Activated gamma-delta T cell (primary cell): Measurements from ENCODE around the gene KHDC3L.
"Not testable (repeated sequence)": the region's sequence is repeated elsewhere in the genome, so short reads cannot be mapped to it uniquely, and the experiment has no call there.

Source experiments
- DNase-seq: peaks from one replicate; lab custom pipeline; 2025; lab: John Stamatoyannopoulos, UW

The KHDC3L gene

GRCh38 chr6:73369563-73369962, 7.1 kb downstream of the KHDC3L start, which contains the start of gene OOEP:
TSS of gene OOEP (minus strand) at chr6:73369897. CDS start at chr6:73369792, 105 bp downstream.
- no peak for DNase-seq

- DNase-seq, result no peak
These were observed 9.5 kb downstream of the KHDC3L start for GRCh38 chr6:73371984-73372383.

GRCh38 chr6:73372516-73372915, 10.1 kb downstream of the KHDC3L start:
- DNase-seq, result no peak

DNA sequence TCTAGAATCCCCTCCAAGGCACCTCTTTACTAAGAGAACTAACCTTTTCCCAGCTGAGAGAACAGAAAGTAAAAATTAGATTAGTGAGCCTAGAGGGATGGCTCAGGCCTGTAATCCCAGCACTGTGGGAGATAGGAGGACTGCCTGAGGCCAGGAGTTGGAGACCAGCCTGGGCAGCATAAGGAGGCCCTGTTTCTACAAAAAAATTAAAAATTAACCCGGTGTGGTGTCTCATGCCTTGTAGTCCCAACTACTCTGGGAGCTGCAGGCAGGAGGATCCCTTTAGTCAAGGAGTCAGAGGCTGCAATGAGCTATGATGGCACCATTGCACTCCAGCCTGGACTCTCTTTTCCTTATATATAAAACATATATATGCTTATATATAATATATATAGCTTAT, 12.8 kb downstream of the KHDC3L start:
- no peak for DNase-seq

GRCh38 chr6:73377225-73377624, 14.8 kb downstream of the KHDC3L start:
- no peak for DNase-seq

GRCh38 chr6:73381531-73381930, 19.1 kb downstream of the KHDC3L start:
- not testable (repeated sequence) for DNase-seq

- no peak for DNase-seq
These were observed 20.1 kb downstream of the KHDC3L start for GRCh38 chr6:73382462-73383113.

DNA sequence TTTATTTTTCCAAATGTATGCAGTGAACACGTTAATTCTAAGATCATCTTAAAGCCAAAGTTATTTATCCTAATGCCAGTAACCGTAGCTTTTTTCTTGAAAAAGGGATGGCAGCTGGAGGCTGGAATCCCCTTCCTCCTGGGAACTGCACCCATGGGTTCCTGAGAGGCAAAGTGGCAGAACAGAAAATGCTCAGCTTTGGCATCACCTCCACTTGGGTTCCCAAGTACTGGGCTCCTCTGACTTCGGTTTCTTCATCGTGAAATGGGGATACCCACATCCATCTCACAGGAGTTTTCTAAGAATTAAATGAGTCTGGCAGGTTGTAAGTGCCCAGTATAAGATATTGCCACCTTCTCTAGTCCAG, 26.0 kb downstream of the KHDC3L start:
- DNase-seq, result no peak

DNA sequence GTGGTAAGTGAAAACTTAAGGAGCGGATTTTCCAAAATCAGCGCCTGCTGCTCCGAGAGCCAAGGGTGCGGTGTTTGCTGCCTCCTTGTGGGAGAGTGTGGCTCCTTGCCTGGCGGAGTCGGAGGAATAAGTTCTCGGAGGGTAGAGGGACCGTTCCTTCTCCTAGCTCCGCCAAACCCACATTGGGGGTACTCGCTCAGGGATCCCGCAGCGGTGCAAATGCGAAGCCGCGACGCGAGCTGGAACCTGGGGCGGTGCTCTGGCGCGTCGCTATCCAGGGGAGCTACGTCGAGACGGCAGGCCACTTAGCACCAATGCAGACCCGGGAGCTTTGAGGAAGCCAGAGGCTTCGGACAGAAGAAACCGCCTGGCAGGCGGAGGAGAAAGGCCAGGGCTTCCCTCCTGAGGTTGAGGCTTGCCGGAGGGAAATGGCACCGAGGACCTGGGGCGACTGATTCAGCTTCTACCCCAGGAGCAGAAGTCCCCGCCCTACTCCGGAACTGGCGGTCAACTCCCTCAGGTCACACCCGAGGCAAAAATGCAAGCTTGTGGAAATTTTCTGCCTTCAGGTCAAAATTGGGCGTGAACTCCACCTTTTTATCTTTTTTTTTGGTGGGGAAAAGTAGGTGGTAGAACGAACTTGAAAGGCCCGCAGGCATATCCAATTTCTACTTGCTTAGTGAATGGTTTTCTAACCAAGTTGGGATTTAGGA, 26.5 kb downstream of the KHDC3L start:
- no peak for DNase-seq

- no peak for DNase-seq
These were observed 27.4 kb downstream of the KHDC3L start for GRCh38 chr6:73389854-73390253.

- no peak for DNase-seq
These were observed 29.2 kb downstream of the KHDC3L start for GRCh38 chr6:73391675-73392074.

DNA sequence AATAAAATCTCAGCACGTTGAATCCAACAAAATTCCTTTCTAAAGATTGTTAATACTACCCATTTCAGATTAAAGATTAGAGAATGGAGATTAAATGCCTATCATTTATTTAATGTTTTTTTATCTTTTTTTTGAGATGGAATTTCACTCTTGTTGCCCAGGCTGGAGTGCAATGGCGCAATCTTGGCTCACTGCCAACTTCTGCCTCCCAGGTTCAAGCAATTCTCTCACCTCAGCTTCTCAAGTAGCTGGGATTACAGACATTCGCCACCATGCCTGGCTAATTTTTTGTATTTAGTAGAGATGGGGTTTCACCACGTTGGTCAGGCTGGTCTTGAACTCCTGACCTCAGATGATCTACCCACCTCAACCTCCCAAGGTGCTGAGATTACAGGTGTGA, 29.7 kb downstream of the KHDC3L start:
- DNase-seq, result not testable (repeated sequence)

DNA sequence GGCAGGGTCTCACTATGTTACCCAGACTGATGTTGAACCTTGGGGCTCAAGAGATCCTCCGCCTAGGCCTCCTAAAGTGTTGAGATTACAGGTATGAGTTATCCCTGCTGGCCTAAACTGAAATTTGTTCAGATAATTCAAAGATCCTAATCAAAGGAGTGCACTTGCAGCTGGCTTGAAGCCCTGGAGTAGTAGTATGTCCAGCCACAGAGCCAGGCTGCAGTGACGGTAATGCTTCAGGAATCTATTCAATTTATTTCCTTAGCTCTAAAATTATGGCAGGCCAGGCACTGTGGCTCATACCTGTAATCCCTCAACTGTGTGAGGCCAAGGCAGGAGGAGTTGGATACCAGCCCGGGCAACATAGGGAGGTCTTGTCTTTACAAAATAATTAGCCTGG, 30.8 kb downstream of the KHDC3L start:
- no peak for DNase-seq

GRCh38 chr6:73394577-73395354, 32.3 kb downstream of the KHDC3L start, which contains the start of gene DDX43:
TSS of gene DDX43 (plus strand) at chr6:73394828. CDS start at chr6:73394906, 78 bp downstream.
- peak; percentile 9 for DNase-seq

DNA sequence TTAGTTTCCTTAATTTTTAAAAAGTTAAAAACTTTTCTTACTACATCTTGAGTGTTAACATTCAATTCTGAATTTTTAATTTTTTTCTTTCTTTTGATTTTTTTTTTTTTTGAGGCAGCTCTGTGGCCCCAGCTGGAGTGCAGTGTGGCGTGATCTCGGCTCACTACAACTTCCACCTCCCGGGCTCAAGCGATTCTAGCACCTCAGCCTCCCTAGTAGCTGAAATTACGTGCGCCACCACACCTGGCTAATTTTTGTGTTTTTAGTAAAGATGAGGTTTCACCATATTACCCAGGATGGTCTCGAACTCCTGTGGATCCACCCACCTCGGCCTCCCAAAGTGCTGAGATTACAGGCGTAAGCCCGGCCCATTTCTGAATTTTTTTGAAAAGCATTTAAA, 33.4 kb downstream of the KHDC3L start:
- no peak for DNase-seq

DNA sequence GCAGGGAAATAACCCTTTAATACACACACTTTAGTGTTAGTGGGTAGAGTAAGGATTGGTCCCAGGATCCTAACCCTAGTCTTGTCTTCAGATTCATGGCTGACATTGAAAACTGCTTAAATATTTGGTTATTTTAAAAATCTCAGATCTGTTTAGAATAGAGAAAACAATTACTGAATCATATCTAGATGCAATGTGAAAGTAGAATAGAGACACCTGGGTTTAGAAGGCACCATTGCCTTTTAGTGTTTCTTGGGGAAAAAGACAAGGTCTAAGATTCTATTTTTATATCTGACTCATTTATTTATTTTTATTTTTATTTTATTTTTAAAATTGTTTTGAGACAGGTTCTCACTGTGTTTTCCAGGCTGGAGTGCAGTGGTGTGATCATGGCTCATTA, 38.2 kb downstream of the KHDC3L start:
- no peak for DNase-seq

- no peak for DNase-seq
These were observed 46.9 kb downstream of the KHDC3L start for GRCh38 chr6:73409395-73409794.

- no peak for DNase-seq
These were observed 50.6 kb downstream of the KHDC3L start for GRCh38 chr6:73413102-73413501.
